Ovary (tissue), 3 donors: Measurements from ENCODE around the gene EMID1.

Experiments used
- EP300 ChIP-seq: sonication (generic); formaldehyde crosslinking; IDR thresholded peaks from one replicate; pipeline ENCODE4 v1.6.1; 2017; ENCODE audit warnings: antibody characterized with exemption
- POLR2A ChIP-seq: fragments of 450-650 bp; IDR thresholded peaks from one replicate; pipeline ENCODE4 v1.6.1; 2017; ENCODE audit warnings: antibody characterized with exemption, mild to moderate bottlenecking, moderate library complexity
- TF ChIP-seq, protein P1 (sequence below), 3 donors: fragments of 450-650 bp in 2 of 3; fragments of 200-600 bp in 1 of 3; IDR thresholded peaks; one replicate each; pipeline versions ENCODE4 v1.5.1 to v1.8.0; 2016 to 2022; ENCODE audit warnings: antibody characterized with exemption in 3 of 3, mild to moderate bottlenecking in 1 of 3
- donor health status: DM: no; HTN: no; CAD: no.

DNA sequence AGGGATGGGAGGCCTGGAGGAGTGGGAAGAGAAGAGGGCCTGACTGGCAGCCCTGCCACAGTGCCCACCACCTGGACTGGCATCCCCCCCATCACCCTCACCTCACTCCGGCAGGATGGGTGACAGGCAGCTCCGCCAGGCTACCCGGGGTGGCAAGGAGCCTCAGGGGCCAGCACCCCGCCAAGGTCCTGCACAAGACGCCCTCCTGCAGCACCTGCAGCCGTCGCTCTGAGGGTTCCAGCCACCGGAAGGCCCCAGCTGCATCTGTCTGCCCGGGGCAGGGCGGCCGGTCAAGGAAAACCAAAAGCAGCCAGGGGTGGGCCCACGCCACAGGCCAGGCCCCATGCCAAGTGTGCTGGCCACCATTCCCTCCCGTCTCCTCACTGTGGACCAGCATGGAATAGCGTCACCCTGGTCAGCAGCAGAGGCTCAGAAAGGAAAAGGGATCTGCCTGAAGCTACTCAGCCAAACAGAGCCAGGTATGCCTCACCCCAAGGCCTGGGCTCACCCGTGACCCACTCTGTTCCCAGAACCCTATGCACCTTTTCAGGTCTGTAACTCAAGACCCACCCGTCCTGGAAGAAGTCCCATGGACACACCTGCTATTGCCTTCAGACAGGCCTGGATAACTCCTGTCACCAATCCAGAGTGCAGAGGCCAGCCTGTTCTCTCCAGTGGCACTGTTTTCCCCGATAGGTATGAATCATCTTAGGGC lies 55.1 kb downstream of the EMID1 start:
- TF ChIP-seq POLR2A (no peak), EP300 (no peak)
- TF ChIP-seq, protein P1, sequence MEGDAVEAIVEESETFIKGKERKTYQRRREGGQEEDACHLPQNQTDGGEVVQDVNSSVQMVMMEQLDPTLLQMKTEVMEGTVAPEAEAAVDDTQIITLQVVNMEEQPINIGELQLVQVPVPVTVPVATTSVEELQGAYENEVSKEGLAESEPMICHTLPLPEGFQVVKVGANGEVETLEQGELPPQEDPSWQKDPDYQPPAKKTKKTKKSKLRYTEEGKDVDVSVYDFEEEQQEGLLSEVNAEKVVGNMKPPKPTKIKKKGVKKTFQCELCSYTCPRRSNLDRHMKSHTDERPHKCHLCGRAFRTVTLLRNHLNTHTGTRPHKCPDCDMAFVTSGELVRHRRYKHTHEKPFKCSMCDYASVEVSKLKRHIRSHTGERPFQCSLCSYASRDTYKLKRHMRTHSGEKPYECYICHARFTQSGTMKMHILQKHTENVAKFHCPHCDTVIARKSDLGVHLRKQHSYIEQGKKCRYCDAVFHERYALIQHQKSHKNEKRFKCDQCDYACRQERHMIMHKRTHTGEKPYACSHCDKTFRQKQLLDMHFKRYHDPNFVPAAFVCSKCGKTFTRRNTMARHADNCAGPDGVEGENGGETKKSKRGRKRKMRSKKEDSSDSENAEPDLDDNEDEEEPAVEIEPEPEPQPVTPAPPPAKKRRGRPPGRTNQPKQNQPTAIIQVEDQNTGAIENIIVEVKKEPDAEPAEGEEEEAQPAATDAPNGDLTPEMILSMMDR (IDR thresholded peaks at IDR 0.05) = no peak
